Glutamatergic neuron (in vitro differentiated cells): Measurements from ENCODE around the gene MMS22L. TPM values are rescaled to one million over a fixed set of nuclear protein-coding genes. Genes with fewer than 3 reads are reported as not detected.

Experiments used
- DNase-seq: peaks from one replicate; pipeline ENCODE4 v3.0.0; 2022
- H3K27ac Mint-ChIP-seq: one replicate; pipeline ENCODE4 v1.8.0; 2020; ENCODE audit warnings: mild to moderate bottlenecking, mixed read lengths, inconsistent platforms; ENCODE audit not compliant: unreplicated experiment
- H3K27me3 Mint-ChIP-seq: one replicate; pipeline ENCODE4 v1.8.0; 2020; ENCODE audit warnings: mild to moderate bottlenecking, moderate library complexity, mixed read lengths, inconsistent platforms; ENCODE audit not compliant: unreplicated experiment
- H3K36me3 Mint-ChIP-seq: one replicate; pipeline ENCODE4 v1.8.0; 2020; ENCODE audit warnings: mild to moderate bottlenecking, mixed read lengths, inconsistent platforms; ENCODE audit not compliant: unreplicated experiment
- H3K4me1 Mint-ChIP-seq: one replicate; pipeline ENCODE4 v1.8.0; 2020; ENCODE audit warnings: mild to moderate bottlenecking, low read depth, mixed read lengths, inconsistent platforms; ENCODE audit not compliant: unreplicated experiment
- H3K4me3 Mint-ChIP-seq: one replicate; pipeline ENCODE4 v1.8.0; 2020; ENCODE audit warnings: mild to moderate bottlenecking, mixed read lengths, inconsistent platforms; ENCODE audit not compliant: unreplicated experiment
- H3K9me3 Mint-ChIP-seq: one replicate; pipeline ENCODE4 v1.8.0; 2020; ENCODE audit warnings: mild to moderate bottlenecking, moderate library complexity, mixed read lengths, inconsistent platforms; ENCODE audit not compliant: unreplicated experiment
- total RNA-seq: library from RNA; stranded (reverse); fragmentation: NEBNext Ultra II Directional; extraction: Animal tissue kit (Norgen Biotek cat#: 25700); gene quantifications from one replicate; pipeline ENCODE4 v1.2.1, GENCODE V29; 2021; ENCODE audit not compliant: unreplicated experiment
- TF ChIP-seq, protein P1 (sequence below): fragments of 200-600 bp; sonication (generic); IDR thresholded peaks from one replicate; pipeline ENCODE4 v1.5.0; 2021; ENCODE audit not compliant: partially characterized antibody, unreplicated experiment

Gene MMS22L
- total RNA-seq, 1 donor from 2014 or later, result 9.1 TPM

DNA sequence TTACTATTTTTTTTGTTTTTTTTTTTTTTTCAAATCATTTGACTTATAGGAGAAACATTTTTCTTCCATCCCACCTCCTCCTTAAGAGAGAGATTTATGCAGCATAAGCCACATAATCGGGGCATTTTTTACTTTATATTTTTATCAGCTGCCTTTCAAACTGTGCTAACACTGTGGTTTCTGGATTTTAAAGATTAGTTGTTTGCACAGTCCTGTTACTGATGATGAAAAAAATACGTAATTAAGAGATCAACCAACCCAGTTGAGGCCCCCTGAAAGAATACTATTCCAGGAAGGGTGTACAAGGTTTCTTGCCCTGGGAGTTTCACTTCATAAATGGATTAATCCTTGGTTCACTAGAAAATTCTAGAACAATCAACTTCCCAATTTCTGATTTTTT is 68.3 kb downstream of the MMS22L start:
- no peak overlapping the region for H3K27ac Mint-ChIP-seq
- no peak for DNase-seq
- peaks cover 6% of the 10 kb centered on the region for H3K4me1 Mint-ChIP-seq
- no peak overlapping the region for H3K4me3 Mint-ChIP-seq
- H3K9me3 Mint-ChIP-seq, result no peaks in the 10 kb centered on the region
- no peaks in the 10 kb centered on the region for H3K27me3 Mint-ChIP-seq
- no peaks in the 10 kb centered on the region for H3K36me3 Mint-ChIP-seq
- TF ChIP-seq, protein P1, sequence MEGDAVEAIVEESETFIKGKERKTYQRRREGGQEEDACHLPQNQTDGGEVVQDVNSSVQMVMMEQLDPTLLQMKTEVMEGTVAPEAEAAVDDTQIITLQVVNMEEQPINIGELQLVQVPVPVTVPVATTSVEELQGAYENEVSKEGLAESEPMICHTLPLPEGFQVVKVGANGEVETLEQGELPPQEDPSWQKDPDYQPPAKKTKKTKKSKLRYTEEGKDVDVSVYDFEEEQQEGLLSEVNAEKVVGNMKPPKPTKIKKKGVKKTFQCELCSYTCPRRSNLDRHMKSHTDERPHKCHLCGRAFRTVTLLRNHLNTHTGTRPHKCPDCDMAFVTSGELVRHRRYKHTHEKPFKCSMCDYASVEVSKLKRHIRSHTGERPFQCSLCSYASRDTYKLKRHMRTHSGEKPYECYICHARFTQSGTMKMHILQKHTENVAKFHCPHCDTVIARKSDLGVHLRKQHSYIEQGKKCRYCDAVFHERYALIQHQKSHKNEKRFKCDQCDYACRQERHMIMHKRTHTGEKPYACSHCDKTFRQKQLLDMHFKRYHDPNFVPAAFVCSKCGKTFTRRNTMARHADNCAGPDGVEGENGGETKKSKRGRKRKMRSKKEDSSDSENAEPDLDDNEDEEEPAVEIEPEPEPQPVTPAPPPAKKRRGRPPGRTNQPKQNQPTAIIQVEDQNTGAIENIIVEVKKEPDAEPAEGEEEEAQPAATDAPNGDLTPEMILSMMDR, result no peak

DNA sequence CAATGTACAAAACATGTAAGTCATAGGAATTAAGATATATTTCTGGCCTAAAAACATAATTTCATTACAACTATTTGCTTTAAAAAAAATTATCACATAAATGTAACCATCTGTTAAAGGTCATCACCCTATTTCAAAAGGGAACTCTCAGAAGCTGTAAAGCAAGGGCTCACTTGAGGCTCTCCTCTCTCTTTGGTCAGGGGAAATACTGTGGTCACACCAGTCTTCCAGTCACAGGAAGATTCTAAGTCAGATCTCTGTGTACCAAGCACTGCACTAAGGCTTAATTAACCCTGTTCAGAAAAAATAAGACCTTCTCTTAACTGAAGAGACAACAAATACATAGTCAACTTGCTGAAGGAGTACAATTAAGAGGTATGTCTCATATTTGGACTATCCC is 75.6 kb downstream of the MMS22L start:
- no peak for DNase-seq
- H3K27ac Mint-ChIP-seq, result no peak overlapping the region

GRCh38 chr6:97205966-97206365 is 77.0 kb downstream of the MMS22L start:
- peaks cover 9% of the 10 kb centered on the region for H3K4me1 Mint-ChIP-seq
- TF ChIP-seq, protein P1, result no peak
- no peaks in the 10 kb centered on the region for H3K9me3 Mint-ChIP-seq
- H3K36me3 Mint-ChIP-seq, result no peaks in the 10 kb centered on the region
- no peak overlapping the region for H3K27ac Mint-ChIP-seq
- no peaks in the 10 kb centered on the region for H3K27me3 Mint-ChIP-seq
- H3K4me3 Mint-ChIP-seq, result no peak overlapping the region
- no peak for DNase-seq

More for the DNA sequence above, 75.6 kb downstream of the MMS22L start:
- Mint-ChIP-seq H3K36me3 (no peaks in the 10 kb centered on the region), H3K9me3 (no peaks in the 10 kb centered on the region), H3K4me1 (peaks cover 9% of the 10 kb centered on the region), H3K4me3 (no peak overlapping the region), H3K27me3 (no peaks in the 10 kb centered on the region)
- TF ChIP-seq, protein P1, result no peak

DNA sequence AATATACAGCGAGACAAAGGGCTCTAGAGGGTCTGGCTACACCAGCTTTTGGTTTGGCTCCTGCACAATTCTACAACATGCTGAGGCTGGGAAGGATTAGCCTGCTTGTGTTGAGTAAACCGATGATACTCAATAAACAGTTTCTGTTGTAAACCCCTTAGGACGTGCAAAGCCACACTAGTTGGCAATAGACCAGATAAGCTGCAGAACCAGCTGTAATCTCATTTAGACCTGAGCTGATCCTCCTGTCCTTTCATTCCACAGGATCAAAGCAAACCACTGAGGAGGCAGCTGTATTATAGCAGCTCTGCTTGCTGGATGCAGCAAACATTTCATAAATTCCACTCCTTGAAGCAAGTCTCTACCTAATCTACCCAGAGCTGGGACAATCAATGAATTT is 79.7 kb downstream of the MMS22L start:
- no peak overlapping the region for H3K27ac Mint-ChIP-seq
- H3K9me3 Mint-ChIP-seq, result no peaks in the 10 kb centered on the region
- H3K4me3 Mint-ChIP-seq, result no peak overlapping the region
- no peaks in the 10 kb centered on the region for H3K27me3 Mint-ChIP-seq
- no peaks in the 10 kb centered on the region for H3K36me3 Mint-ChIP-seq
- TF ChIP-seq, protein P1, result no peak
- peaks cover 9% of the 10 kb centered on the region for H3K4me1 Mint-ChIP-seq
- DNase-seq, result no peak

GRCh38 chr6:97198046-97198565 is 84.9 kb downstream of the MMS22L start:
- Mint-ChIP-seq H3K27me3 (no peaks in the 10 kb centered on the region), H3K4me3 (no peak overlapping the region), H3K4me1 (no peaks in the 10 kb centered on the region), H3K9me3 (no peaks in the 10 kb centered on the region), H3K36me3 (no peaks in the 10 kb centered on the region), H3K27ac (no peak overlapping the region)
- DNase-seq, result no peak
- TF ChIP-seq, protein P1, result no peak
